HEK293T (cell line): ENCODE results near the gene MLLT3.

Experiments
- ARNT ChIP-seq: fragments of 450-650 bp; IDR thresholded peaks from 2 replicates; pipeline ENCODE4 v1.6.1; 2017; ENCODE audit warnings: mild to moderate bottlenecking
- BHLHE40 ChIP-seq: fragments of 450-650 bp; IDR thresholded peaks from 2 replicates; pipeline ENCODE4 v1.6.1; 2016; ENCODE audit warnings: mild to moderate bottlenecking, moderate library complexity, borderline replicate concordance
- ELF4 ChIP-seq: fragments of 450-650 bp; IDR thresholded peaks from 2 replicates; pipeline ENCODE4 v1.6.1; 2017; ENCODE audit warnings: antibody characterized with exemption
- FOXK2 ChIP-seq: fragments of 450-650 bp; IDR thresholded peaks from 2 replicates; pipeline ENCODE4 v1.6.1; 2016; ENCODE audit warnings: mild to moderate bottlenecking
- FOXM1 ChIP-seq: fragments of 450-650 bp; IDR thresholded peaks from 2 replicates; pipeline ENCODE4 v1.6.1; 2017; ENCODE audit warnings: mild to moderate bottlenecking, borderline replicate concordance
- HDGF ChIP-seq: fragments of 450-650 bp; IDR thresholded peaks from 2 replicates; pipeline ENCODE4 v1.6.1; 2017; ENCODE audit warnings: antibody characterized with exemption, borderline replicate concordance
- L3MBTL2 ChIP-seq: fragments of 450-650 bp; conservative IDR thresholded peaks from 2 replicates; pipeline ENCODE4 v1.6.1; 2016; ENCODE audit warnings: mild to moderate bottlenecking
- LEF1 ChIP-seq: fragments of 450-650 bp; IDR thresholded peaks from 2 replicates; pipeline ENCODE4 v1.6.1; 2017; ENCODE audit warnings: mild to moderate bottlenecking, borderline replicate concordance
- NFRKB ChIP-seq: fragments of 450-650 bp; IDR thresholded peaks from 2 replicates; pipeline ENCODE4 v1.6.1; 2016; ENCODE audit warnings: mild to moderate bottlenecking, moderate library complexity
- SP1 ChIP-seq: fragments of 450-650 bp; IDR thresholded peaks from 2 replicates; pipeline ENCODE4 v1.6.1; 2017
- TARDBP ChIP-seq: fragments of 450-650 bp; IDR thresholded peaks from 2 replicates; pipeline ENCODE4 v1.6.1; 2016
- ZNF384 ChIP-seq: fragments of 450-650 bp; IDR thresholded peaks from 2 replicates; pipeline ENCODE4 v1.6.1; 2016

DNA sequence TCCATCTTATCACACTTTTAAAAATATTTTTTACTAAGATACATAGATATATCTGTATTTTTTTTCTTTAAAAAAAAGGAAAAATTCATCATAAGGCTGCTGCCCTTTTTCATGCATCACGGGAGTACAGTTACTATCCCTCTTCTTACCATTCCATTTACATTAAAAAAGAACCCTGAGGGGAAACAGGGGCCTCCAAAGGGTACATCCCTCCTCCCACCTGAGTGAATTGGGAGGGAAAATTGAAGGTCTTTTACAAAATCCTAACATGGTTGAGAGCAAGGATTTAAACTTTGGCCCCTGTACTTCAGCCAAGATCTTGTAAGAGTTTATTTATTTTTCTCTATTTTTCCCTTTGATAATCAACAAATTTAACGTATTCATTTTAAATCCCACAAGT lies 319.2 kb downstream of the MLLT3 start:
- no peak for TF ChIP-seq SP1
- TF ChIP-seq BHLHE40, result no peak
- TF ChIP-seq LEF1, result no peak
- TF ChIP-seq FOXM1, result no peak
- TF ChIP-seq FOXK2, result no peak
- TF ChIP-seq ARNT, result no peak
- TF ChIP-seq NFRKB, result no peak
- TF ChIP-seq HDGF, result no peak
- TF ChIP-seq L3MBTL2, result no peak
- no peak for TF ChIP-seq ZNF384
- TF ChIP-seq ELF4, result no peak
- no peak for TF ChIP-seq TARDBP
